OCI-LY1 (cell line): ENCODE measurements around the gene IFITM10.
A peak's percentile ranks its signal among the peaks of the same experiment; 100 is the strongest.

Experiments
- H2AFZ ChIP-seq: fragments of 200-600 bp; sonication (generic), shearing (Covaris generic); 2 replicates; pipeline ENCODE4 v1.6.0; 2014; ENCODE audit warnings: antibody characterized with exemption, mild to moderate bottlenecking, low read length
- H3F3A ChIP-seq: fragments of 200-600 bp; sonication (generic), shearing (Covaris generic); 2 replicates; pipeline ENCODE4 v1.6.0; 2014; ENCODE audit warnings: mild to moderate bottlenecking, antibody characterized with exemption, low read length, moderate library complexity; ENCODE audit not compliant: insufficient read depth
- H3K27ac ChIP-seq: fragments of 200-600 bp; sonication (generic); 2 replicates; pipeline ENCODE4 v1.5.1; 2014; ENCODE audit warnings: low read length, mixed run types, mild to moderate bottlenecking, low read depth; ENCODE audit not compliant: poor library complexity, severe bottlenecking
- H3K27me3 ChIP-seq: fragments of 200-600 bp; sonication (generic); 2 replicates; pipeline ENCODE4 v1.6.0; 2014; ENCODE audit warnings: antibody characterized with exemption, mild to moderate bottlenecking, low read length, moderate library complexity; ENCODE audit not compliant: insufficient read depth
- H3K36me3 ChIP-seq: fragments of 200-600 bp; sonication (generic); 2 replicates; pipeline ENCODE4 v1.6.1; 2014; ENCODE audit warnings: mild to moderate bottlenecking, antibody characterized with exemption, low read length, moderate library complexity, mixed read lengths; ENCODE audit not compliant: insufficient read depth
- H3K4me1 ChIP-seq: fragments of 200-600 bp; sonication (generic); 2 replicates; pipeline ENCODE4 v1.5.1; 2014; ENCODE audit warnings: mild to moderate bottlenecking, low read length, moderate library complexity; ENCODE audit not compliant: insufficient read depth, severe bottlenecking
- H3K4me2 ChIP-seq: fragments of 200-600 bp; sonication (generic), shearing (Covaris generic); 2 replicates; pipeline ENCODE4 v1.6.1; 2014; ENCODE audit warnings: low read length
- H3K4me3 ChIP-seq: fragments of 200-600 bp; sonication (generic); 2 replicates; pipeline ENCODE4 v1.5.1; 2014; ENCODE audit warnings: low read length, low read depth, mild to moderate bottlenecking, mixed read lengths; ENCODE audit not compliant: poor library complexity, severe bottlenecking
- H3K79me2 ChIP-seq: fragments of 200-600 bp; shearing (Covaris generic); 2 replicates; pipeline ENCODE4 v1.6.1; 2016; ENCODE audit warnings: mixed run types, low read length, mixed read lengths; ENCODE audit not compliant: insufficient read depth
- H3K9ac ChIP-seq: fragments of 200-600 bp; sonication (generic), shearing (Covaris generic); 2 replicates; pipeline ENCODE4 v1.6.1; 2014; ENCODE audit warnings: mild to moderate bottlenecking, low read length, mixed read lengths
- H3K9me2 ChIP-seq: fragments of 200-600 bp; sonication (generic), shearing (Covaris generic); 2 replicates; pipeline ENCODE4 v1.6.1; 2014; ENCODE audit warnings: low read depth, mild to moderate bottlenecking, low read length, mixed read lengths
- H3K9me3 ChIP-seq: fragments of 200-600 bp; shearing (Covaris generic); 2 replicates; pipeline ENCODE4 v1.6.1; 2014; ENCODE audit warnings: low read length, mixed read lengths
- H4K20me1 ChIP-seq: fragments of 200-600 bp; sonication (generic), shearing (Covaris generic); 2 replicates; pipeline ENCODE4 v1.6.0; 2016; ENCODE audit warnings: mild to moderate bottlenecking, low read length; ENCODE audit not compliant: insufficient read depth
- EZH2 ChIP-seq: fragments of 200-600 bp; sonication (generic), shearing (Covaris generic); IDR thresholded peaks from 2 replicates; pipeline ENCODE4 v1.8.0; 2017; ENCODE audit warnings: borderline replicate concordance, mixed run types, mild to moderate bottlenecking, antibody characterized with exemption, low read length, moderate library complexity, mixed read lengths
- TF ChIP-seq, protein P1 (sequence below): fragments of 200-600 bp; sonication (generic), shearing (Covaris generic); IDR thresholded peaks from 2 replicates; pipeline ENCODE4 v1.5.1; 2017; ENCODE audit warnings: mild to moderate bottlenecking, antibody characterized with exemption, low read length, moderate library complexity, mixed read lengths

Gene IFITM10

DNA sequence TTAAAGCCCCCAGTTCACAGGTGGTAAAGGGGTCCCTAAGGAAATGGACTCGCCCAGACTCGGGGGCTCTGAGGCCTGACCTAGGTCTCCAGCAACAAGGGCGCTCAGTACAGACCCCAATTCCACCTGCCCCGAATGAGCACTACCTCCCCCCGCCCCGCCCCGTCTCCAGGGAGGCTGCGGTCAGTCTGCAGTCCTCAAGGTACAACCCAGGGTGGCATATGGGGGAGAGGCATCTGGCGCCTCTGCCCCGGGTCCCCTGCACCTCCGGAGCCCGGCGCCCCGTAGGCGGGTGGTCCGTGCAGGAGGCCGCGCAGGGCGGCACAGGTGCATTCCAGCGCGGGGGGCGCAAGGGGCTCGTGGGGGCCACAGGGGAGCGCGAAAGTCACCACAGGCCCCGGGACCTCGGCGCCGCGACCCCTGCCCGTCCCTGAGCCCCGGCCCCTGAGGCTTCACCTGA, 13.0 kb upstream of the IFITM10 start:
- no peak for TF ChIP-seq EZH2
- TF ChIP-seq, protein P1, sequence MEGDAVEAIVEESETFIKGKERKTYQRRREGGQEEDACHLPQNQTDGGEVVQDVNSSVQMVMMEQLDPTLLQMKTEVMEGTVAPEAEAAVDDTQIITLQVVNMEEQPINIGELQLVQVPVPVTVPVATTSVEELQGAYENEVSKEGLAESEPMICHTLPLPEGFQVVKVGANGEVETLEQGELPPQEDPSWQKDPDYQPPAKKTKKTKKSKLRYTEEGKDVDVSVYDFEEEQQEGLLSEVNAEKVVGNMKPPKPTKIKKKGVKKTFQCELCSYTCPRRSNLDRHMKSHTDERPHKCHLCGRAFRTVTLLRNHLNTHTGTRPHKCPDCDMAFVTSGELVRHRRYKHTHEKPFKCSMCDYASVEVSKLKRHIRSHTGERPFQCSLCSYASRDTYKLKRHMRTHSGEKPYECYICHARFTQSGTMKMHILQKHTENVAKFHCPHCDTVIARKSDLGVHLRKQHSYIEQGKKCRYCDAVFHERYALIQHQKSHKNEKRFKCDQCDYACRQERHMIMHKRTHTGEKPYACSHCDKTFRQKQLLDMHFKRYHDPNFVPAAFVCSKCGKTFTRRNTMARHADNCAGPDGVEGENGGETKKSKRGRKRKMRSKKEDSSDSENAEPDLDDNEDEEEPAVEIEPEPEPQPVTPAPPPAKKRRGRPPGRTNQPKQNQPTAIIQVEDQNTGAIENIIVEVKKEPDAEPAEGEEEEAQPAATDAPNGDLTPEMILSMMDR: no peak
- no peak overlapping the region for H2AFZ ChIP-seq
- H3K9me2 ChIP-seq: no peaks in the 10 kb centered on the region
- H4K20me1 ChIP-seq: no peaks in the 10 kb centered on the region
- H3K36me3 ChIP-seq: no peaks in the 10 kb centered on the region
- H3F3A ChIP-seq: no peaks in the 10 kb centered on the region
- peaks cover 17% of the 10 kb centered on the region for H3K4me1 ChIP-seq
- no peaks in the 10 kb centered on the region for H3K27me3 ChIP-seq
- H3K9ac ChIP-seq: peak overlapping the region; percentile 87
- no peaks in the 10 kb centered on the region for H3K79me2 ChIP-seq
- peak overlapping the region; percentile 88 for H3K4me2 ChIP-seq
- peak overlapping the region; percentile 95 for H3K4me3 ChIP-seq
- no peaks in the 10 kb centered on the region for H3K9me3 ChIP-seq
- H3K27ac ChIP-seq: no peak overlapping the region

- Histone ChIP-seq H3K36me3 (no peaks in the 10 kb centered on the region), H3F3A (no peaks in the 10 kb centered on the region), H3K4me3 (peak overlapping the region; percentile 95), H2AFZ (no peak overlapping the region), H3K27me3 (no peaks in the 10 kb centered on the region), H3K27ac (no peak overlapping the region), H3K9me2 (no peaks in the 10 kb centered on the region), H3K79me2 (no peaks in the 10 kb centered on the region), H3K4me1 (peaks cover 17% of the 10 kb centered on the region), H3K9ac (peak overlapping the region; percentile 87), H3K9me3 (no peaks in the 10 kb centered on the region), H4K20me1 (no peaks in the 10 kb centered on the region), H3K4me2 (peak overlapping the region; percentile 88)
- no peak for TF ChIP-seq EZH2
- TF ChIP-seq, protein P1: no peak
Measured at GRCh38 chr11:1762537-1763302, 12.3 kb upstream of the IFITM10 start.

GRCh38 chr11:1761857-1762536, 11.6 kb upstream of the IFITM10 start:
- Histone ChIP-seq H4K20me1 (no peaks in the 10 kb centered on the region), H3K79me2 (no peaks in the 10 kb centered on the region), H2AFZ (no peak overlapping the region), H3K36me3 (no peaks in the 10 kb centered on the region), H3K9me3 (no peaks in the 10 kb centered on the region), H3K4me2 (peak overlapping the region; percentile 88), H3K4me1 (peaks cover 17% of the 10 kb centered on the region), H3K9me2 (no peaks in the 10 kb centered on the region), H3K9ac (no peak overlapping the region), H3K4me3 (peak overlapping the region; percentile 95), H3K27me3 (no peaks in the 10 kb centered on the region), H3F3A (no peaks in the 10 kb centered on the region), H3K27ac (no peak overlapping the region)
- no peak for TF ChIP-seq EZH2
- TF ChIP-seq, protein P1: no peak
